GM18499 (cell line): ENCODE measurements around the gene SLC9B1.

Experiments
- ATAC-seq: cut with Tn5 transposase; IDR thresholded peaks from one replicate; pipeline ENCODE4 v1.9.1; 2021; ENCODE audit warnings: moderate number of reproducible peaks; ENCODE audit not compliant: insufficient read depth, unreplicated experiment

SLC9B1 gene

DNA sequence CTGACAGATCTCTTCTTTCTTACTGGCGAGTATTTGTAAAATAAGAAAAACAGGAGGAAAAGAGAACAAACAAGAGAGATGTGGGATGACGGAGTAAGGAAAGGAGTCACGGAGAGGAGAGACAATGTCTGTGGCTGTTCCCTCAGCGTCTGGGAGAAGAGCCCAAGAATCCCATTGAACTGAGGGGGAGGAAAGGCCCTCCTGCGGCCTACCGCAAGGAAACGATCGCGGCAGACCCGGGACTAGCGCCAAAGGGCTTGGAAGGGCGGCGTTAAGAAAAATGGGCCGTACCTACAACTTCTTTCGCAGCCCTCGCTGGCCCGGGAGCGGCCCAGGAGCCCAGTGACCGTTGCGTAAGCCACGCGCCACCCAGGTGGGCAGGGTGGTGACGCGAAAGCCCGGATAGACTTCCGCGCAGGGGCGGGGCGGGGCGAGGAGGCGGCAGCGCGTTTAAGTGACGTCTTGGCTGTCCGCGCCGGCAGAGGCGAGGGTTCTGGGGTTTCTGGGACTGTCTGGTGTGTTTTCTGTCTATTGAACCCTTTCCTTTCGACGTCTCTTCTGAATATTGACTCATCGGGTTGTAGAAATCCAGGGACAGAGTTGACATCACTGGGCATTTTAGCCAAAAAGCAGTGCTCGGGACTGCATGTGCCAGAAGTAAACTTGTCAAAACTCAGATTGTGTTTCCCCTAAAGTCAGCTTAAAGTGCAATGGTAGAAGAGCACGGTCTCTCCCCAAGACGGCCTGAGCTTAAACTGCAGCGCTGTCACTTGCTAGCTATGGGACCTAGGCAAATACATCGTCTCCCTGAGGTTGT lies at the start of gene SLC9B1:
Gene SLC9B1, minus strand, starts transcription at position 398 of the 817 bp plus-strand sequence. CDS start 27,994 bp downstream, outside the sequence.
- ATAC-seq: peak; percentile 82

GRCh38 chr4:103067841-103068547 lies 48.5 kb upstream of the SLC9B1 start:
- no peak for ATAC-seq

DNA sequence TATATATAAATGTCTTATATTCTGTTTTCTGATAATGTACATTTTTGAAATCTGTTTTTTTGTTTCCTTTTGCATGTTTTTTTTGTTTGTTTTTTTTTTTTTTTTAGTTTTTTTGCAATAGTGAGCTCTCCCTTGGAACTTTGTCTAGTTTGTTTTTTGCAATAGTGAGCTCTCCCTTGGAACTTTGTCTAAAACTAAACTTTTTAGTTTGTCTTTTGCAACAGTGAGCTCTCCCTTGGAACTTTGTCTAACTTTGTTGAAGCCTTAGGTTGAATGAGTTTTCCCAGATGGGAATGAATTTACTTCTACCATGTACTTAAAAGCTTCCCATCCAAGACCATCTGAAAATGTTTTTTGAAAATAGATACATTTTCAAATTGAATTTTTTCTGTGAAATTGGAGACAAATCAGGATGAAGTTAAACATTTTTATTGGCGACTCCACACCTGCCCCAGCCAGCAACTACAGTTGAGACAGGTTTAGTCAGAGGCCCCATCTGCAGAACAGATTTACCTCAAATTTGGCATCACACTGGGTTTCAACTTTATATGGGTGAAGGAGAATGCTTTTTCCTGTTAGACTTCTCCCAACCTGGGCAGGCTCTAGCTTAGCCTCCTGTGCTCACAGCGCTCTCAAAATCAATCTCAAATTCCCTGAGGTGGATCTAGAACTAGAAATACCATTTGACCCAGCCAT lies 41.1 kb upstream of the SLC9B1 start:
- no peak for ATAC-seq

DNA sequence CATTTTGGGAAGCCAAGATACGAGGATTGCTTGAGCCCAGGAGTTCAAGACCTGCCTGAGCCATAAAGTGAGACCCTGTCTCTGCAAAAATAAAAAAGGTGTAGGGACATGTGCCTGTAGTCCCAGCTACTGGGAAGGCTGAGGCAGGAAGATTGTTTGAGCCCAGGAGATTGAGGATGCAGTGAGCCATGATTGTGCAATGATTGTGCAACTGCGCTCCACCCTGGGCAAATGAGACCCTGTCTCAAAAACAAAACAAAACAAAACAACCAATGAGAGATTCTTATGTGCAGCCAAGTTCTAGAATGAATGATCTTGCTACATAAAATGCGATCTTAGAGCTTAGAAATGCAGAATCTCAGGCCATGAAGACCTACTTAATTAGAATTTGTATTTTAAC lies 34.5 kb upstream of the SLC9B1 start:
- ATAC-seq: no peak

DNA sequence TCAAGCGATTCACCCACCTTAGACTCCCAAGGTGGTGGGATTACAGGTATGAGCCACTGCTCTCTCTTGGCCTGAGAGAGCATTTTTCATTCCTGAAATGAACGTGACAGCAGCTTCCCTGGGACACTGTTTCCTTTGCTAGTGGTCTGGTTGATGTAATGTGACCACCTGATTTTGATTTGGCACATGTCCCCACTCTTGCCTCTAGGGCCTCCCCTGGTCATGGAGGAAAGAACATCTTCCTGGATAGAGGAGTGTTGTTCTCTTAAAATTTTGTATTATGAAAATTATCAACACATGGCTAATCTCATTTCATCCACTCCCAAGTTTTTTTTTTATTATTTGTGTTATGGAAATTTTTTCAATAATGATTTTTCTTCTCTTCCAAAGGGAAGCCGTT lies 33.3 kb upstream of the SLC9B1 start:
- ATAC-seq: no peak

- no peak for ATAC-seq
Observed at GRCh38 chr4:103052145-103052544, 32.6 kb upstream of the SLC9B1 start.

GRCh38 chr4:103050736-103051436 lies 31.4 kb upstream of the SLC9B1 start:
- no peak for ATAC-seq

GRCh38 chr4:103046416-103047290 lies 27.1 kb upstream of the SLC9B1 start:
- ATAC-seq: peak; percentile 87

- no peak for ATAC-seq
Observed at GRCh38 chr4:103044183-103044582, 24.7 kb upstream of the SLC9B1 start.

DNA sequence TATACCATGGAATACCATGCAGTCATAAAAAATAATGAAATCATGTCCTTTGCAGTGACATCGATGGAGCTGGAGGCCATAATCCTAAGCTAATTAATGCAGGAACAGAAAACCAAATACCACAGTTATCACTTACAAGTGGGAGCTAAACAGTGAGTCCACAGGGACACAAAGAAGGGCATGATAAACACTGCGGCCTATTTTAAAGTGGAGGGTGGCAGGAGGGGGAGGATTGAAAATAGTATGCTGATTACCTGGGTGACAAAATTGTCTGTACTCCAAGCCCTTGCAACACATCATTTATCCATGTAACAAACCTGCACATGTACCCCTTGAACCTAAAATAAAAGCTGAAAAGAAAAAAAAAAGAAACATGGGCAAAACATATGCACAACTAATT lies 16.7 kb upstream of the SLC9B1 start:
- no peak for ATAC-seq

DNA sequence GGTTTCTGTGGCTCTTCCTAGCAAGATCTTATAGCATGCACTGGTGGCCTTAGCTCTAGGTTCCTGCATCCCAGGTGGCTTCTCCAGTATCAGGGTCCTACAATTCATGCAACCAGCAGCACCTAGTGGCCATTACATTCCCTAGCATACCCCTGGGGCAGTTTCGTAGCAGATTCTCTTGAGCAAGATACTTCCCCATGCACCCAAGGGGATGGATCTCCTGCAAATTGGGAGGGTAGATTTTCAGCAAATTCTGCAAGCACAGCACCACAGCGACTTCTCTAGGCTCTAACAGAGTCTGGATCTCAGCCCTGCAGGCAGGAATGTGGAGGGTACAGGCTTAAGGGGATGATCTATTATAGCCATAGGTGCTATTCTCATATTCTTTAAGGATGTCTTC lies 13.1 kb upstream of the SLC9B1 start:
- ATAC-seq: no peak

- no peak for ATAC-seq
Observed at GRCh38 chr4:103030791-103031190, 11.3 kb upstream of the SLC9B1 start.

DNA sequence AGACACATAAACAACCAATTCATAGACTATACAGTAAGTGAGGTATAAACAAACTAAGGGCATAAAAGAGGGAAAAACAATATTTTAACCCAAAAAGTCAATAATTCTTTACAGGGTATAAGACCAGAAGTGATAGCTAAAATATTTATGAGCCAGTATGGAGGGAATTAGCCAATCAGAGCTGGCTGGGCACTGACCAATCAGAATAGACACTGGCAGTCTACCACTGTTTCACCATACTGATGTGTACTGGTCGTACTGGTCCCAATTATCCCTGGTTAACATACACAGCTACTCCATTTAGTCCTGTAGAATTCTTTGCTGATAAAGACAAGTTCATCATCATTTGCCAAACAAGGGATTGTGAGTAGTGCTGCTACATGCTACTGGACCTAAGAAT lies 9.8 kb upstream of the SLC9B1 start:
- ATAC-seq: no peak

DNA sequence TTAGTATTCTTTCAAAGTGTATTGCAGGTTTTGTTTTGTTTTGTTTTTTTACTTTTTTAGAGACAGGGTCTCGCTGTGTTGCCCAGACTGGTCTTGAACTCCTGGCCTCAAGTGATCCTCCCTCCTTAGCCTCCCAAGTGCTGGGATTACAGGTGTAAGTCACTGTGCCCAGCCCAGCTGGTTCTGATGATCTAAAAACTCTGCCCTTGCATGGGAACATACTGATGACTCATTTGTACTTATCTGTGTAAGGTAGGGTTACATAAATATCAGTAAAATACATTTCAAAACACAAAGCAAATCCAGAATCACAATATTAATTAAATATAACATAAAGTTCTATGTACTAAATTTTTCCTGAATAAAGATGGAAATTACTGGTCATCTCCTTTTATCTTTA lies 7.4 kb upstream of the SLC9B1 start:
- ATAC-seq: no peak

DNA sequence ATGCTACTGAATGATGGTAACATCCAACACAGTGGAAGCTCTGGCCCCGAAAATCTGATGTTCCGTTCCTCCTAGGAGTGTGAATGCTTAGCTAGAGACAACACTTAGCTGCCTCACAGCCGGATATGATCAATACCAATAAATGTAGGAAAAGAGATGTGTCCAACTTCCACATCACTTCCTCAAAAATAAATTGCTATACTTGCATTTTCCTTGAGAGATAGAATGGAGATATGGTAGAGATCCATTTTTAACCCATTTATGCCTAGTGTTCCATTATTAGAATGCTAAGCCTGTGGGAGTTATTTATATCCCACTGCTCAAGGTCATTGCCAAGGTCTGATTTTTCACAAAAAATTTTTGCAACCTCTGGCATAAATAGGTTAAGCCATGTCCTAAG lies 5.5 kb upstream of the SLC9B1 start:
- no peak for ATAC-seq

DNA sequence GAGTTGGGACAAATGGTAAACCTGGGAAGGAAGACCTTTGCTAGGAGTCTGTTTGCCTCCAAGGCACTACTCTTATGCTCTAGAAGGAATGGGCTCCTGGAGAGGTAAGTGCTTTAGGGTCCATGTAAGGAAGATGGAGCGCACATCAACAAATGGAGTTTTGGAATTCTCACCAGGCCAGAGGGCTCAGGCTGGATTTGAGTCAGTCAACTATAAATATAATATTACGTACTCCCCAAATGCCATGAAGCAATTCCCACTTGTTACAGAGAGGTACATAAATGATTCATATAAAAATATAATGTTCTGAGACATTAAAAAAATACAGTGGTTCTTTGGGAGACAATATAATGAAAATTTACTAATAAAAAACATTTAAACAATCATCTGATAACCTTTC lies 1.6 kb upstream of the SLC9B1 start:
- ATAC-seq: no peak

GRCh38 chr4:103018391-103019307 lies 856 bp downstream of the SLC9B1 start:
- ATAC-seq: no peak

DNA sequence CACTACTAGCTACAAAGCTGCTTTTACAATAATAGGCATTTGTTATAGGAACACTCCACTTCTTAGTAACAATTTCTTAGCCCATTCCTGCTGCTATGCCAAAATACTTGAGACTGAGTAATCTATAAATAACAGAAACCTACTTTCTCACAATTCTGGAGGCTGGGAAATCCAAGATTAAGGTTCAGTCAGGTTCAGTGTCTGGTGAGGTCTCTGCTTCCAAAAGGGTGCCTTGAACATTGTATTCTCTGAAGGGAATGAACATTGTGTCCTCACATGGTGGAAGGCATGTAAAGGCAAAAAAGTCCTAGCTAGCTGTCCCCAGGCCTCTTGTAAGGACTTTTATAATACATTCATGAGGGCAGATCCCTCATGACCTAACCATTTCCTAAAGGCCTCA lies 7.0 kb downstream of the SLC9B1 start:
- ATAC-seq: no peak

DNA sequence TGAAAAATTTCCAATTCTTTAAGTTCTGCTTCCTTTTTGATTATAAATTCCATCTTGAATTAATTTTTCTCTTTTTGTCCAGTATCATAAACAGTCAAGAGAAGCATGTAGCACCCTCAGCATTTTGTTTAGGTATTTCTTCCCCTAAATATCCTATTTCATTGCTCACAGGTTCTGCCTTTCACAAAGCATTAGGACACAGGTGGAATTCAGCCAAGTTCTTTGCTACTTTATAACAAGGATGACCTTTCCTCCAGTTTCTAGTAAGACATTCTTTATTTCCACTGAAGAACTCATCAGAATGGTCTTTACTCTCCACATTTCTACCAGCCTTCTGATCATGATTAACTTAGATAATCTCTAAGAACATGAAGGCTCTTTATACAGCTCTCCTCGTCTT lies 7.4 kb downstream of the SLC9B1 start:
- ATAC-seq: no peak
